GM18951 (cell line): ENCODE data around the gene IGSF21.

Experiments
- POLR2A ChIP-seq: IDR thresholded peaks from 4 replicates; pipeline ENCODE4 v1.6.1; 2011; ENCODE audit warnings: mild to moderate bottlenecking; ENCODE audit not compliant: insufficient read length, insufficient read depth; ENCODE audit errors: extremely low read depth
- in situ Hi-C: fragments of 300-500 bp; cut with MboI; formaldehyde crosslinking; loops from one replicate; pipeline ENCODE4 v1.12.0; 2022; ENCODE audit warnings: low sequenced_read_pairs, mixed read lengths, inconsistent platforms; ENCODE audit not compliant: unreplicated experiment

IGSF21 gene

GRCh38 chr1:18107369-18108298 is at the start of gene IGSF21:
Gene IGSF21, plus strand, starts transcription at chr1:18107798. Its CDS starts 331 bp downstream, at chr1:18108129.
- TF ChIP-seq POLR2A, result no peak
- in situ Hi-C loops, result loop anchor here (25.0 kb wide), 1 partner anchor 445 kb away; no protein-coding TSS in a partner anchor

GRCh38 chr1:18058206-18058921 is 49.2 kb upstream of the IGSF21 start:
- in situ Hi-C loops, result no loop called here

GRCh38 chr1:18058981-18059605 is 48.5 kb upstream of the IGSF21 start:
- in situ Hi-C loops, result no loop called here
- TF ChIP-seq POLR2A, result no peak

More at GRCh38 chr1:18058206-18058921, 49.2 kb upstream of the IGSF21 start:
- TF ChIP-seq POLR2A, result no peak

- no peak for TF ChIP-seq POLR2A
Measured at GRCh38 chr1:18060366-18060765, 47.2 kb upstream of the IGSF21 start.

GRCh38 chr1:18062185-18062584 is 45.4 kb upstream of the IGSF21 start:
- TF ChIP-seq POLR2A, result no peak
- in situ Hi-C loops, result no loop called here

More at GRCh38 chr1:18060366-18060765, 47.2 kb upstream of the IGSF21 start:
- in situ Hi-C loops, result no loop called here

- in situ Hi-C loops, result no loop called here
- no peak for TF ChIP-seq POLR2A
Measured at GRCh38 chr1:18064534-18064933, 43.1 kb upstream of the IGSF21 start.

GRCh38 chr1:18066576-18066975 is 41.0 kb upstream of the IGSF21 start:
- no peak for TF ChIP-seq POLR2A
- in situ Hi-C loops, result no loop called here

GRCh38 chr1:18069903-18070302 is 37.7 kb upstream of the IGSF21 start:
- in situ Hi-C loops, result no loop called here
- no peak for TF ChIP-seq POLR2A

GRCh38 chr1:18072066-18072465 is 35.5 kb upstream of the IGSF21 start:
- in situ Hi-C loops, result no loop called here
- no peak for TF ChIP-seq POLR2A

GRCh38 chr1:18073066-18073642 is 34.4 kb upstream of the IGSF21 start:
- no peak for TF ChIP-seq POLR2A
- in situ Hi-C loops, result no loop called here

GRCh38 chr1:18077657-18078215 is 29.9 kb upstream of the IGSF21 start:
- TF ChIP-seq POLR2A, result no peak
- in situ Hi-C loops, result no loop called here

- in situ Hi-C loops, result no loop called here
- TF ChIP-seq POLR2A, result no peak
Measured at GRCh38 chr1:18079941-18080735, 27.5 kb upstream of the IGSF21 start.
